IPS DF 6.9 (cell line): ENCODE results near the gene PKMYT1.

Experiments
- DNase-seq: peaks from one replicate; pipeline ENCODE4 v3.0.0-alpha.2; 2013; ENCODE audit warnings: low read depth, low spot score
- H3K27ac ChIP-seq: one replicate; pipeline ENCODE4 v1.5.1; 2013; ENCODE audit warnings: low read length, control low read depth
- H3K27me3 ChIP-seq: 2 replicates; pipeline ENCODE4 v1.6.1; 2013; ENCODE audit warnings: mild to moderate bottlenecking, low read length; ENCODE audit not compliant: control insufficient read depth, insufficient read depth
- H3K36me3 ChIP-seq: 2 replicates; pipeline ENCODE4 v1.6.1; 2013; ENCODE audit warnings: low read length; ENCODE audit not compliant: control insufficient read depth, insufficient read depth
- H3K4me1 ChIP-seq: 2 replicates; pipeline ENCODE4 v1.6.1; 2013; ENCODE audit warnings: low read length; ENCODE audit not compliant: control insufficient read depth, insufficient read depth
- H3K4me3 ChIP-seq: 2 replicates; pipeline ENCODE4 v1.5.1; 2013; ENCODE audit warnings: mild to moderate bottlenecking, low read length
- H3K9me3 ChIP-seq: 2 replicates; pipeline ENCODE4 v1.6.1; 2013; ENCODE audit warnings: low read length, inconsistent platforms; ENCODE audit not compliant: control insufficient read depth, insufficient read depth
- WGBS: extraction: QIAGEN DNeasy Blood & Tissue Kit; methylation state at CpG from one replicate; pipeline ENCODE4 v1.1.7; 2013; ENCODE audit warnings: mixed read lengths, missing lambda C conversion rate; ENCODE audit not compliant: insufficient read length, insufficient coverage; 5-methylcytosine and 5-hydroxymethylcytosine counted together

The PKMYT1 gene

GRCh38 chr16:2955779-2956578, 24.3 kb downstream of the PKMYT1 start:
- Histone ChIP-seq H3K4me1 (peaks cover 15% of the 10 kb centered on the region), H3K4me3 (no peak overlapping the region), H3K9me3 (no peaks in the 10 kb centered on the region), H3K27ac (no peak overlapping the region), H3K27me3 (no peaks in the 10 kb centered on the region), H3K36me3 (no peaks in the 10 kb centered on the region)
- no CpG with 5 or more reads among the region's 21 CpGs for WGBS
- DNase-seq = no peak

- no peak for DNase-seq
- Histone ChIP-seq H3K36me3 (no peaks in the 10 kb centered on the region), H3K9me3 (no peaks in the 10 kb centered on the region), H3K4me1 (peaks cover 15% of the 10 kb centered on the region), H3K4me3 (no peak overlapping the region), H3K27ac (no peak overlapping the region), H3K27me3 (no peaks in the 10 kb centered on the region)
- WGBS = no CpG with 5 or more reads among the region's 10 CpGs
These were observed 24.8 kb downstream of the PKMYT1 start for GRCh38 chr16:2955438-2955778.

- H3K9me3 ChIP-seq = no peaks in the 10 kb centered on the region
- peaks cover 15% of the 10 kb centered on the region for H3K4me1 ChIP-seq
- H3K36me3 ChIP-seq = no peaks in the 10 kb centered on the region
- WGBS = no CpG with 5 or more reads among the region's 26 CpGs
- H3K27ac ChIP-seq = no peak overlapping the region
- H3K27me3 ChIP-seq = no peaks in the 10 kb centered on the region
- no peak for DNase-seq
- no peak overlapping the region for H3K4me3 ChIP-seq
These were observed 25.4 kb downstream of the PKMYT1 start for GRCh38 chr16:2954656-2955381.

GRCh38 chr16:2953706-2954627, 26.3 kb downstream of the PKMYT1 start:
- WGBS = no CpG with 5 or more reads among the region's 31 CpGs
- Histone ChIP-seq H3K9me3 (no peaks in the 10 kb centered on the region), H3K4me3 (no peak overlapping the region), H3K27me3 (no peaks in the 10 kb centered on the region), H3K4me1 (peaks cover 15% of the 10 kb centered on the region), H3K27ac (no peak overlapping the region), H3K36me3 (no peaks in the 10 kb centered on the region)
- DNase-seq = no peak

- Histone ChIP-seq H3K4me1 (peaks cover 15% of the 10 kb centered on the region), H3K9me3 (no peaks in the 10 kb centered on the region), H3K36me3 (no peaks in the 10 kb centered on the region), H3K4me3 (no peak overlapping the region), H3K27me3 (no peaks in the 10 kb centered on the region), H3K27ac (no peak overlapping the region)
- no CpG with 5 or more reads among the region's 11 CpGs for WGBS
- no peak for DNase-seq
These were observed 27.6 kb downstream of the PKMYT1 start for GRCh38 chr16:2952679-2953078.

GRCh38 chr16:2950773-2951172, 29.5 kb downstream of the PKMYT1 start:
- DNase-seq = no peak
- WGBS = no CpG with 5 or more reads among the region's 16 CpGs
- H3K36me3 ChIP-seq = no peaks in the 10 kb centered on the region
- H3K27me3 ChIP-seq = no peaks in the 10 kb centered on the region
- H3K4me3 ChIP-seq = no peak overlapping the region
- peaks cover 8% of the 10 kb centered on the region for H3K4me1 ChIP-seq
- no peaks in the 10 kb centered on the region for H3K9me3 ChIP-seq
- no peak overlapping the region for H3K27ac ChIP-seq

- no peak overlapping the region for H3K27ac ChIP-seq
- peaks cover 5% of the 10 kb centered on the region; the same call in 1 of the 2 replicates for H3K4me1 ChIP-seq
- no peak overlapping the region for H3K4me3 ChIP-seq
- DNase-seq = no peak
- H3K9me3 ChIP-seq = no peaks in the 10 kb centered on the region
- no peaks in the 10 kb centered on the region for H3K27me3 ChIP-seq
- no CpG with 5 or more reads among the region's 13 CpGs for WGBS
- no peaks in the 10 kb centered on the region for H3K36me3 ChIP-seq
These were observed 29.9 kb downstream of the PKMYT1 start for GRCh38 chr16:2950353-2950724.

- no peaks in the 10 kb centered on the region for H3K36me3 ChIP-seq
- H3K9me3 ChIP-seq = no peaks in the 10 kb centered on the region
- H3K4me1 ChIP-seq = 0 out of 2 replicates have a peak, but pooled peaks cover 3% of the 10 kb centered on the region
- no peaks in the 10 kb centered on the region for H3K27me3 ChIP-seq
- no peak for DNase-seq
- no peak overlapping the region for H3K27ac ChIP-seq
- no CpG with 5 or more reads among the region's 19 CpGs for WGBS
- H3K4me3 ChIP-seq = no peak overlapping the region
These were observed 30.4 kb downstream of the PKMYT1 start for GRCh38 chr16:2949705-2950352.

- WGBS = no CpG with 5 or more reads among the region's 36 CpGs
- Histone ChIP-seq H3K27ac (no peak overlapping the region), H3K27me3 (no peaks in the 10 kb centered on the region)
These were observed 31.2 kb downstream of the PKMYT1 start for GRCh38 chr16:2948807-2949704.

More at GRCh38 chr16:2948807-2949704, 31.2 kb downstream of the PKMYT1 start:
- no peaks in the 10 kb centered on the region for H3K9me3 ChIP-seq
- H3K36me3 ChIP-seq = no peaks in the 10 kb centered on the region
- no peak for DNase-seq
- 0 out of 2 replicates have a peak, but pooled peaks cover under 1% of the 10 kb centered on the region for H3K4me1 ChIP-seq
- H3K4me3 ChIP-seq = no peak overlapping the region
